NCI-H2227 (cell line): ENCODE data around the gene GIT2.
"Not testable (repeated sequence)": the region's sequence is repeated elsewhere in the genome, so short reads cannot be mapped to it uniquely, and the experiment has no call there.

ENCODE experiments used
- DNase-seq: peaks from one replicate; lab custom pipeline; 2025; ENCODE audit not compliant: unreplicated experiment; lab: John Stamatoyannopoulos, UW

Gene GIT2

GRCh38 chr12:109947521-109947920 is 48.6 kb downstream of the GIT2 start:
- no peak for DNase-seq

- DNase-seq = no peak
Observed at GRCh38 chr12:109946913-109947312, 49.3 kb downstream of the GIT2 start.

- no peak for DNase-seq
Observed at GRCh38 chr12:109946505-109946904, 49.7 kb downstream of the GIT2 start.

- peak; percentile 47 for DNase-seq
Observed at GRCh38 chr12:109944561-109945359, 51.4 kb downstream of the GIT2 start.

GRCh38 chr12:109943811-109944210 is 52.4 kb downstream of the GIT2 start:
- no peak for DNase-seq

- DNase-seq = no peak
Observed at GRCh38 chr12:109940339-109940923, 55.7 kb downstream of the GIT2 start.

- DNase-seq = no peak
Observed at GRCh38 chr12:109939504-109939903, 56.7 kb downstream of the GIT2 start.

- no peak for DNase-seq
Observed at GRCh38 chr12:109938947-109939346, 57.2 kb downstream of the GIT2 start.

- DNase-seq = no peak
Observed at GRCh38 chr12:109937371-109937770, 58.8 kb downstream of the GIT2 start.

- no peak for DNase-seq
Observed at GRCh38 chr12:109934026-109934425, 62.1 kb downstream of the GIT2 start.

GRCh38 chr12:109932878-109933503 is 63.2 kb downstream of the GIT2 start:
- no peak for DNase-seq

GRCh38 chr12:109931143-109931542 is 65.0 kb downstream of the GIT2 start:
- no peak for DNase-seq

- no peak for DNase-seq
Observed at GRCh38 chr12:109930028-109930800, 66.0 kb downstream of the GIT2 start.

GRCh38 chr12:109929326-109929725 is 66.8 kb downstream of the GIT2 start:
- not testable (repeated sequence) for DNase-seq

- DNase-seq = no peak
Observed at GRCh38 chr12:109928058-109928656, 68.0 kb downstream of the GIT2 start.

- no peak for DNase-seq
Observed at GRCh38 chr12:109927622-109928021, 68.5 kb downstream of the GIT2 start.

GRCh38 chr12:109926488-109927210 is 69.5 kb downstream of the GIT2 start:
- no peak for DNase-seq

- DNase-seq = no peak
Observed at GRCh38 chr12:109926016-109926415, 70.2 kb downstream of the GIT2 start.

- DNase-seq = no peak
Observed at GRCh38 chr12:109925185-109925840, 70.9 kb downstream of the GIT2 start.
